GM10266 (cell line): ENCODE results near the gene KRTAP9-1.

Source experiments
- DNase-seq: peaks from one replicate; pipeline ENCODE4 v3.0.0; 2012; ENCODE audit errors: extremely low spot score
- TF ChIP-seq, protein P1 (sequence below): IDR thresholded peaks from 2 replicates; pipeline ENCODE4 v1.5.1; 2012; ENCODE audit warnings: mild to moderate bottlenecking, low read depth; ENCODE audit not compliant: control insufficient read depth, insufficient read depth; ENCODE audit errors: missing control alignments

Gene KRTAP9-1

DNA sequence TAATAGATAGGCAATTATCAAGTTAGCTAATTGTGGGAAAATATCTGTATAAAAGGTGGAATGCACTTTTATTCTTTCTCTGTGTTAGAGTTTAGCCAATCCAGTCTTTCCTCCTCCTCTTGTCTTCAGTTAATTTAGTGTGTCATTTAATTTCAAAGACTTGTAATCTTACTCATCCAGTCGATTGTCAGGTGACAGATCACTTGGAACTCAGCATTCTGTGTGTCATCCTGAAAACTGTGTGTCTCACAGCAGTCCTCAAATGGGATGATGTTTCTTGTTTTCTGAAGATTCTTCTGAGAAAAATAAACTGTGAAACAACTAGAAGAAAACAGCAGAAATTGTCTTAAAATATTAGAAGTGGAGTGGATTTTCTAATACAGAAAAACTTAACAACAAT, 4.7 kb upstream of the KRTAP9-1 start:
- TF ChIP-seq, protein P1, sequence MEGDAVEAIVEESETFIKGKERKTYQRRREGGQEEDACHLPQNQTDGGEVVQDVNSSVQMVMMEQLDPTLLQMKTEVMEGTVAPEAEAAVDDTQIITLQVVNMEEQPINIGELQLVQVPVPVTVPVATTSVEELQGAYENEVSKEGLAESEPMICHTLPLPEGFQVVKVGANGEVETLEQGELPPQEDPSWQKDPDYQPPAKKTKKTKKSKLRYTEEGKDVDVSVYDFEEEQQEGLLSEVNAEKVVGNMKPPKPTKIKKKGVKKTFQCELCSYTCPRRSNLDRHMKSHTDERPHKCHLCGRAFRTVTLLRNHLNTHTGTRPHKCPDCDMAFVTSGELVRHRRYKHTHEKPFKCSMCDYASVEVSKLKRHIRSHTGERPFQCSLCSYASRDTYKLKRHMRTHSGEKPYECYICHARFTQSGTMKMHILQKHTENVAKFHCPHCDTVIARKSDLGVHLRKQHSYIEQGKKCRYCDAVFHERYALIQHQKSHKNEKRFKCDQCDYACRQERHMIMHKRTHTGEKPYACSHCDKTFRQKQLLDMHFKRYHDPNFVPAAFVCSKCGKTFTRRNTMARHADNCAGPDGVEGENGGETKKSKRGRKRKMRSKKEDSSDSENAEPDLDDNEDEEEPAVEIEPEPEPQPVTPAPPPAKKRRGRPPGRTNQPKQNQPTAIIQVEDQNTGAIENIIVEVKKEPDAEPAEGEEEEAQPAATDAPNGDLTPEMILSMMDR: no peak
- no peak for DNase-seq

DNA sequence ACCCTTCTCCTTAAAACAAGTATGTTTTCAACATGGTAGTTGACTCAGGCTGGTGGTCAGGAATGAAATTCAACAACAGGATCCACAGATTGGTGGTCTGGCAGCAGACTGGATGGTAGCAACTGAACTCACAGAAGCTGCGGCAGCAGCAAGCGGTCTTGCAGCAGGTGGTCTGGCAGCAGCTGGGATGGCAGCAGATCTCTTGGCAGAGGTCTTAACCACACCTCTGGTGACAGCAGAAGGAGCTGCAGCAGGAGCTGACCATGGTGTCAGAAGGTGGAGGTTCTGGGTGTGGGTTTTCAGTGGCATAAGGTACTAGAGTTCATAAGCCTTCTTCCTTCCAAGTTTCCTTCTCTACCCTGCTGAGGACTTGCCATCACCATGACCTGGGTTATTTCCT, 2.8 kb upstream of the KRTAP9-1 start:
- no peak for DNase-seq
- TF ChIP-seq, protein P1: no peak

- DNase-seq: no peak
- TF ChIP-seq, protein P1: no peak
These were observed 641 bp downstream of the KRTAP9-1 start for GRCh38 chr17:41190328-41190727.

DNA sequence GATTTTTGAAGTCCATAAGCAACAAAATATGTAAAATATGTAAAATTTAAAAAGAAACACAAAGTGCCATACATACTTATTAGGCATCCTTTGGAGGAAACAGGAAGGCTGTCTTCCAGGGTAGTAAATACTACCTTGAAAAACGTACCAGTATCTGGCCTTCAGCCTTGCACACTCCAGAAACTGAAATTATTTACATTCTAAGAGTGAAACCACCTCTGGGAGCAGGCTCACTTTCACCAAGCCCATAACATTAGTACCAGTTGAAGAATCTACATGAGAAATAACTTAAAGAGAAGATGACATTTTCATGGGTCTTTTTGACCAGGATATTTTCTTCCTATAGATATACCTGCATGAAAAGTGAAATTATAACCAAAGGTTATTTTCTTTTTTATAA, 6.4 kb downstream of the KRTAP9-1 start:
- DNase-seq: no peak
- TF ChIP-seq, protein P1: no peak

GRCh38 chr17:41199421-41200078, 9.9 kb downstream of the KRTAP9-1 start:
- TF ChIP-seq, protein P1: no peak
- no peak for DNase-seq

DNA sequence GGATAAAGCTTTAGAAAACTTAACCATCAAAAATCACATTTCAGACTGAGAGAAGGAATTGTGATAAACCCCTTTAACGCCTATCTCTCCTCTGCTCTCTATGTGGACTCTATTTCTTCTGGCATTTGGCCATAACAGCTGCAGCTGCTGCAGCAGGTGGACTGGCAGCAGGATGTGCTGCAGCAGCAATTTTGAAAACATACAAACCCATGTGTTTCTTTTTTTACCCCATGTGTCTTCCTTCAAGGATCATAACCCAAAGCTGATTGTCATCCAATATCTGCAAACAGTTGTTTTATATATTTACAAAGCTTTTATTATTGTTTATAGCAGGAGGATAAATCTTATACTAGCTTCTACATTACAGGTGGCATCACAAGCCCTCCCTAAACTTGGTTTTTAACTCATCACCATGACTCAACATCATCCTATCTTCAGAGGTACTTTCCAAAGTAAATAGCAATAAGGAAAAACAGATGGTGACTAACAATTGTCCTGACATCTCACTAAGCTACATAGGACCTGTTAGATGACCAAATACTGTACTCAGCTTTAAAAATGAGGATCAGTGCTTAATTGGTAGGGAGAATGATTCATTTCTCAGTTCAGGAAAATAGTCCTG, 22.3 kb downstream of the KRTAP9-1 start:
- TF ChIP-seq, protein P1: no peak
- no peak for DNase-seq

GRCh38 chr17:41212524-41213169, 23.0 kb downstream of the KRTAP9-1 start:
- no peak for DNase-seq
- TF ChIP-seq, protein P1: no peak
